ENCODE measurements around the gene CNR1. TPM values are rescaled to one million over a fixed set of nuclear protein-coding genes. Genes with fewer than 3 reads are reported as not detected.
A peak's percentile ranks its signal among the peaks of the same experiment; 100 is the strongest.
"Not testable (repeated sequence)": the region's sequence is repeated elsewhere in the genome, so short reads cannot be mapped to it uniquely, and the experiment has no call there.

Gene CNR1
- total RNA-seq (not detected), polyA plus RNA-seq (not detected)

GRCh38 chr6:88165844-88166492 is at the start of gene CNR1:
Gene CNR1 (minus strand): TSS chr6:88166347. CDS start chr6:88145274, 21,073 bp downstream.
- peaks cover 7% of the 10 kb centered on the region for H3K27me3 ChIP-seq (ENCODE audit: insufficient read depth, low read length)
- H3K27me3 Mint-ChIP-seq: peaks cover 47 to 60% of the 10 kb centered on the region in 2 donors
- H3K9me3 ChIP-seq (ENCODE audit: control insufficient read depth in 1 of 2, low read length in 2 of 2): no peaks in the 10 kb centered on the region
- peaks cover 0 to 5% (median 0%) of the 10 kb centered on the region in 8 donors for H3K9me3 Mint-ChIP-seq
- peaks cover 11 to 19% (median 16%) of the 10 kb centered on the region in 4 donors for H3K4me1 Mint-ChIP-seq
- no peak within 1 kb of the TSS for H3K4me3 ChIP-seq (ENCODE audit: low read length in 2 of 2)
- DNase-seq: no peak
- H3K4me1 ChIP-seq (ENCODE audit: insufficient read depth, low read length): peaks cover 8% of the 10 kb centered on the region
- POLR2A ChIA-PET (ENCODE audit: partially characterized antibody): no interaction called here
- CTCF ChIA-PET (ENCODE audit: partially characterized antibody): no interaction called here
- intact Hi-C loops (cut with micrococcal nuclease): no loop called here
- no peak within 1 kb of the TSS for H3K27ac ChIP-seq (ENCODE audit: low read depth, low read length)
- H3K36me3 Mint-ChIP-seq: no peaks in the 10 kb centered on the region
- peak within 1 kb of the TSS; percentile 52 to 87 (median 70) for H3K4me3 Mint-ChIP-seq
- H3K36me3 ChIP-seq (ENCODE audit: insufficient read depth, low read length): no peaks in the 10 kb centered on the region
- H3K27ac Mint-ChIP-seq: no peak within 1 kb of the TSS

GRCh38 chr6:88211446-88211845 is 45.3 kb upstream of the CNR1 start:
- Histone ChIP-seq H3K27me3 (ENCODE audit: insufficient read depth, low read length) (no peaks in the 10 kb centered on the region), H3K27ac (ENCODE audit: low read depth, low read length) (no peak overlapping the region), H3K36me3 (ENCODE audit: insufficient read depth, low read length) (no peaks in the 10 kb centered on the region), H3K4me1 (ENCODE audit: insufficient read depth, low read length) (no peaks in the 10 kb centered on the region), H3K9me3 (ENCODE audit: control insufficient read depth in 1 of 2, low read length in 2 of 2) (no peaks in the 10 kb centered on the region), H3K4me3 (ENCODE audit: low read length in 2 of 2) (no peak overlapping the region)
- no peaks in the 10 kb centered on the region for H3K36me3 Mint-ChIP-seq
- ChIA-PET POLR2A (ENCODE audit: partially characterized antibody) (no interaction called here), CTCF (ENCODE audit: partially characterized antibody) (no interaction called here)
- no peak overlapping the region for H3K4me3 Mint-ChIP-seq
- H3K4me1 Mint-ChIP-seq: no peaks in the 10 kb centered on the region
- peaks cover 0 to 2% (median 0%) of the 10 kb centered on the region in 8 donors for H3K9me3 Mint-ChIP-seq
- H3K27ac Mint-ChIP-seq: no peak overlapping the region
- H3K27me3 Mint-ChIP-seq: peaks cover 3 to 5% of the 10 kb centered on the region in 2 donors
- intact Hi-C loops (cut with micrococcal nuclease): no loop called here
- DNase-seq: no peak

DNA sequence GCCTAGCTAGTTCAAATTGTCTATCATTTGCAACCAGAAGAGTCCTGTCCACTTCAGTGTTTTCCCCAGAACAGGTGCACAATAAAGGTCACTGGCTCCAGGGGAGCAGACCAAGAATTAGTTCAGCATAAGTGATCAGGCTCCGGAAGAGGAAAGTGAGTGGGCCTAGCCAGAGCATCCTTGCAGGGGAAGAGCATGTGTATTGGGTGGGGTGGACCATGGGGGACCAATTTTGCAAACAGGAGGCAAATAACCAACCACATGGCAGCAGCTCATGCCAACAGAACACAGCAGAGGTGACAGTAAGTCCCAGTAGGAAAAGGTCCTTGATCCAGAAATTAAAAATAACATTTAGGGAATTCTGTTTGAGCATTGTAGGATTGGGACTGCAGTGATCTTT is 43.2 kb upstream of the CNR1 start:
- no peak overlapping the region for H3K4me3 ChIP-seq (ENCODE audit: low read length in 2 of 2)
- DNase-seq: no peak
- no peaks in the 10 kb centered on the region for H3K9me3 ChIP-seq (ENCODE audit: control insufficient read depth in 1 of 2, low read length in 2 of 2)
- H3K27ac ChIP-seq (ENCODE audit: low read depth, low read length): no peak overlapping the region
- no peaks in the 10 kb centered on the region for H3K4me1 ChIP-seq (ENCODE audit: insufficient read depth, low read length)
- Mint-ChIP-seq H3K4me1 (no peaks in the 10 kb centered on the region), H3K36me3 (no peaks in the 10 kb centered on the region), H3K27ac (no peak overlapping the region), H3K4me3 (no peak overlapping the region), H3K27me3 (peaks cover 0 to 5% of the 10 kb centered on the region in 2 donors), H3K9me3 (peaks cover 0 to 8% (median 3%) of the 10 kb centered on the region in 8 donors)
- ChIA-PET POLR2A (ENCODE audit: partially characterized antibody) (no interaction called here), CTCF (ENCODE audit: partially characterized antibody) (no interaction called here)
- intact Hi-C loops (cut with micrococcal nuclease): no loop called here
- H3K27me3 ChIP-seq (ENCODE audit: insufficient read depth, low read length): no peaks in the 10 kb centered on the region
- H3K36me3 ChIP-seq (ENCODE audit: insufficient read depth, low read length): no peaks in the 10 kb centered on the region

DNA sequence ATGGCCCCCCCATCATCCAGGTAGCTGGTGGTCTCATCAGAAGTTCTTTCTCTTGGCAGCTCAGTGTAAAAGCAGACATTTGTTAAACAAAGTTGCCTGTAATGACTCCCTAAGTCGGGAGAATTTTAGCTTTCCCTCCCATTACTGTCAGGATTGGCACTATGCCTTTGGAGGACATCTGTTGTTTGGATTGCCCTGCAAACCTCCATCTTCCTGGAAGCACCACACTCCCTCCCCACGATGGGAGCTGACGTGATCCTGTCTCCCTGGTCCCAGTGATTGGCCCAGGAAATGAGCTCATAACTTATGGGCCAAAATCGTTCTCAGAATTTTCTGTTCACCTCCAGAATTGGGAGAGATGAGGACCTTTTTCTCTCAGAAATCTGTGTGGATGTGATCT is 42.6 kb upstream of the CNR1 start:
- POLR2A ChIA-PET (ENCODE audit: partially characterized antibody): no interaction called here
- H3K9me3 ChIP-seq (ENCODE audit: control insufficient read depth in 1 of 2, low read length in 2 of 2): no peaks in the 10 kb centered on the region
- intact Hi-C loops (cut with micrococcal nuclease): no loop called here
- no peaks in the 10 kb centered on the region for H3K4me1 ChIP-seq (ENCODE audit: insufficient read depth, low read length)
- Mint-ChIP-seq H3K36me3 (no peaks in the 10 kb centered on the region), H3K27me3 (peaks cover 0 to 5% of the 10 kb centered on the region in 2 donors), H3K27ac (no peak overlapping the region), H3K4me1 (no peaks in the 10 kb centered on the region), H3K9me3 (peaks cover 0 to 14% (median 4%) of the 10 kb centered on the region in 8 donors), H3K4me3 (no peak overlapping the region)
- no peaks in the 10 kb centered on the region for H3K36me3 ChIP-seq (ENCODE audit: insufficient read depth, low read length)
- no peak overlapping the region for H3K27ac ChIP-seq (ENCODE audit: low read depth, low read length)
- H3K27me3 ChIP-seq (ENCODE audit: insufficient read depth, low read length): no peaks in the 10 kb centered on the region
- CTCF ChIA-PET (ENCODE audit: partially characterized antibody): no interaction called here
- H3K4me3 ChIP-seq (ENCODE audit: low read length in 2 of 2): no peak overlapping the region
- DNase-seq: no peak

- H3K4me1 ChIP-seq (ENCODE audit: insufficient read depth, low read length); H3K27me3 Mint-ChIP-seq; H3K4me1 Mint-ChIP-seq; H3K27me3 ChIP-seq (ENCODE audit: insufficient read depth, low read length); CTCF ChIA-PET (ENCODE audit: partially characterized antibody); POLR2A ChIA-PET (ENCODE audit: partially characterized antibody); H3K9me3 ChIP-seq (ENCODE audit: control insufficient read depth in 1 of 2, low read length in 2 of 2); H3K27ac ChIP-seq (ENCODE audit: low read depth, low read length); intact Hi-C loops (cut with micrococcal nuclease); H3K27ac Mint-ChIP-seq; H3K4me3 ChIP-seq (ENCODE audit: low read length in 2 of 2); H3K4me3 Mint-ChIP-seq; DNase-seq; H3K36me3 ChIP-seq (ENCODE audit: insufficient read depth, low read length); H3K36me3 Mint-ChIP-seq: not testable (repeated sequence)
- H3K9me3 Mint-ChIP-seq: peaks cover 0 to 32% (median 15%) of the 10 kb centered on the region in 8 donors
These were observed 35.6 kb upstream of the CNR1 start for GRCh38 chr6:88201734-88202133.

- ChIA-PET POLR2A (ENCODE audit: partially characterized antibody) (no interaction called here), CTCF (ENCODE audit: partially characterized antibody) (no interaction called here)
- Mint-ChIP-seq H3K27ac (no peak overlapping the region), H3K4me1 (no peaks in the 10 kb centered on the region), H3K4me3 (no peak overlapping the region), H3K9me3 (peaks cover 0 to 7% (median 3%) of the 10 kb centered on the region in 8 donors), H3K27me3 (peaks cover 13 to 23% of the 10 kb centered on the region in 2 donors), H3K36me3 (no peaks in the 10 kb centered on the region)
- Histone ChIP-seq H3K27ac (ENCODE audit: low read depth, low read length) (no peak overlapping the region), H3K36me3 (ENCODE audit: insufficient read depth, low read length) (no peaks in the 10 kb centered on the region), H3K9me3 (ENCODE audit: control insufficient read depth in 1 of 2, low read length in 2 of 2) (no peaks in the 10 kb centered on the region), H3K4me3 (ENCODE audit: low read length in 2 of 2) (no peak overlapping the region), H3K4me1 (ENCODE audit: insufficient read depth, low read length) (no peaks in the 10 kb centered on the region), H3K27me3 (ENCODE audit: insufficient read depth, low read length) (no peaks in the 10 kb centered on the region)
- intact Hi-C loops (cut with micrococcal nuclease): no loop called here
- DNase-seq: no peak
These were observed 18.8 kb upstream of the CNR1 start for GRCh38 chr6:88184921-88185320.

- no peaks in the 10 kb centered on the region for H3K4me1 Mint-ChIP-seq
- intact Hi-C loops (cut with micrococcal nuclease): no loop called here
- no peaks in the 10 kb centered on the region for H3K36me3 Mint-ChIP-seq
- H3K9me3 Mint-ChIP-seq: peaks cover 0 to 7% (median 1%) of the 10 kb centered on the region in 8 donors
- Histone ChIP-seq H3K4me3 (ENCODE audit: low read length in 2 of 2) (no peak overlapping the region), H3K27ac (ENCODE audit: low read depth, low read length) (no peak overlapping the region), H3K9me3 (ENCODE audit: control insufficient read depth in 1 of 2, low read length in 2 of 2) (no peaks in the 10 kb centered on the region), H3K4me1 (ENCODE audit: insufficient read depth, low read length) (no peaks in the 10 kb centered on the region), H3K27me3 (ENCODE audit: insufficient read depth, low read length) (no peaks in the 10 kb centered on the region), H3K36me3 (ENCODE audit: insufficient read depth, low read length) (no peaks in the 10 kb centered on the region)
- no peak overlapping the region for H3K4me3 Mint-ChIP-seq
- peaks cover 12 to 24% of the 10 kb centered on the region in 2 donors for H3K27me3 Mint-ChIP-seq
- CTCF ChIA-PET (ENCODE audit: partially characterized antibody): no interaction called here
- no peak for DNase-seq
- POLR2A ChIA-PET (ENCODE audit: partially characterized antibody): no interaction called here
- H3K27ac Mint-ChIP-seq: no peak overlapping the region
These were observed 17.3 kb upstream of the CNR1 start for GRCh38 chr6:88183471-88183870.
